AG04450 (cell line): Measurements from ENCODE around the gene GLIS1. TPM values are rescaled to one million over a fixed set of nuclear protein-coding genes. Genes with fewer than 3 reads are reported as not detected.

Experiments used
- CTCF ChIA-PET: fragments of 300-600, 350-600 bp; formaldehyde crosslinking; extraction: SDS; loops from one replicate; lab custom pipeline; 2022; ENCODE audit warnings: antibody characterized with exemption, inconsistent platforms; lab: Charles Lee
- POLR2A ChIA-PET: fragments of 350-600 bp; formaldehyde crosslinking; extraction: SDS; loops from one replicate; lab custom pipeline; 2021; ENCODE audit warnings: antibody characterized with exemption, inconsistent platforms; lab: Yijun Ruan, JAX
- DNase-seq: peaks from one replicate; pipeline ENCODE4 v3.0.0-alpha.2; 2011; ENCODE audit warnings: low read depth, low spot score
- H3K27ac ChIP-seq: one replicate; pipeline ENCODE4 v1.5.1; 2012; ENCODE audit warnings: low read depth, low read length, control low read depth
- H3K27me3 ChIP-seq: one replicate; pipeline ENCODE4 v1.6.0; 2012; ENCODE audit warnings: low read length; ENCODE audit not compliant: control insufficient read depth, insufficient read depth
- H3K4me3 ChIP-seq: 2 replicates; pipeline ENCODE4 v1.5.1; 2011; ENCODE audit warnings: mild to moderate bottlenecking, low read depth, low read length, control low read depth
- H3K9me3 ChIP-seq: 2 replicates; pipeline ENCODE4 v1.5.1; 2012; ENCODE audit warnings: low read length; ENCODE audit not compliant: control insufficient read depth, insufficient read depth
- CTCF ChIP-seq: IDR thresholded peaks from 2 replicates; pipeline ENCODE4 v1.5.1; 2011; ENCODE audit warnings: low read depth, low read length, control low read depth, inconsistent platforms
- polyA plus RNA-seq: library from polyadenylated mRNA; depleted of rRNA; stranded (reverse); fragments of >200 nt; gene quantifications from 2 replicates; pipeline ENCODE4 v1.2.3, GENCODE V29; 2011

Gene GLIS1
- polyA plus RNA-seq, 1 experiment: 0.77 TPM

GRCh38 chr1:53729456-53730223 is 9.3 kb downstream of the GLIS1 start:
- POLR2A ChIA-PET: no interaction called here
- H3K4me3 ChIP-seq: no peak overlapping the region
- no peaks in the 10 kb centered on the region for H3K27me3 ChIP-seq
- CTCF ChIA-PET: interaction anchor here (0.6 kb wide), 1 partner anchor 24 kb away, joined by 4 read pairs; no protein-coding TSS in a partner anchor
- TF ChIP-seq CTCF: no peak
- no peak overlapping the region for H3K27ac ChIP-seq
- H3K9me3 ChIP-seq: peaks cover 6% of the 10 kb centered on the region
- no peak for DNase-seq

- Histone ChIP-seq H3K27me3 (no peaks in the 10 kb centered on the region), H3K9me3 (peaks cover 6% of the 10 kb centered on the region), H3K4me3 (no peak overlapping the region), H3K27ac (no peak overlapping the region)
- ChIA-PET POLR2A (no interaction called here), CTCF (no interaction called here)
- TF ChIP-seq CTCF: no peak
- no peak for DNase-seq
These were observed 10.1 kb downstream of the GLIS1 start for GRCh38 chr1:53728702-53729455.

- POLR2A ChIA-PET: no interaction called here
- Histone ChIP-seq H3K27ac (no peak overlapping the region), H3K9me3 (peaks cover 6% of the 10 kb centered on the region), H3K27me3 (no peaks in the 10 kb centered on the region), H3K4me3 (no peak overlapping the region)
- no peak for TF ChIP-seq CTCF
- CTCF ChIA-PET: interaction anchor here (2.2 kb wide), 1 partner anchor 12 kb away, joined by 7 read pairs; no protein-coding TSS in a partner anchor
- DNase-seq: no peak
These were observed 10.8 kb downstream of the GLIS1 start for GRCh38 chr1:53728196-53728595.

GRCh38 chr1:53727461-53728092 is 11.4 kb downstream of the GLIS1 start:
- Histone ChIP-seq H3K27ac (no peak overlapping the region), H3K27me3 (no peaks in the 10 kb centered on the region), H3K4me3 (no peak overlapping the region), H3K9me3 (peaks cover 6% of the 10 kb centered on the region)
- CTCF ChIA-PET: interaction anchor here (2.2 kb wide), 1 partner anchor 12 kb away, joined by 7 read pairs; no protein-coding TSS in a partner anchor
- no peak for DNase-seq
- POLR2A ChIA-PET: no interaction called here
- no peak for TF ChIP-seq CTCF
